Stomach smooth muscle (tissue), 2 donors: ENCODE data around the gene CCNO.

ENCODE experiments used
- H3K27ac ChIP-seq: one replicate; pipeline ENCODE4 v1.7.0; 2013; ENCODE audit warnings: mild to moderate bottlenecking, low read length, inconsistent platforms
- H3K27me3 ChIP-seq, 2 donors: one replicate each; pipeline ENCODE4 v1.7.0; 2013; ENCODE audit warnings: low read length in 2 of 2; ENCODE audit not compliant: insufficient read depth in 2 of 2, control insufficient read depth in 1 of 2
- H3K36me3 ChIP-seq, 2 donors: one replicate each; pipeline ENCODE4 v1.7.0; 2013; ENCODE audit warnings: low read length in 2 of 2; ENCODE audit not compliant: control insufficient read depth in 2 of 2, insufficient read depth in 2 of 2
- H3K4me1 ChIP-seq: one replicate; pipeline ENCODE4 v1.7.0; 2013; ENCODE audit warnings: low read length; ENCODE audit not compliant: control insufficient read depth, insufficient read depth
- H3K4me3 ChIP-seq, 2 donors: one replicate each; pipeline ENCODE4 v1.7.0; 2013; ENCODE audit warnings: low read length in 2 of 2
- H3K9ac ChIP-seq, 2 donors: one replicate each; pipeline ENCODE4 v1.7.0; 2013; ENCODE audit warnings: low read length in 2 of 2, mild to moderate bottlenecking in 1 of 2
- H3K9me3 ChIP-seq, 2 donors: one replicate each; pipeline ENCODE4 v1.7.0; 2013; ENCODE audit warnings: low read length in 2 of 2; ENCODE audit not compliant: control insufficient read depth in 2 of 2
- donor health status: healthy.
- donor health status: Pancreatic carcinoma.

CCNO gene, protein sequence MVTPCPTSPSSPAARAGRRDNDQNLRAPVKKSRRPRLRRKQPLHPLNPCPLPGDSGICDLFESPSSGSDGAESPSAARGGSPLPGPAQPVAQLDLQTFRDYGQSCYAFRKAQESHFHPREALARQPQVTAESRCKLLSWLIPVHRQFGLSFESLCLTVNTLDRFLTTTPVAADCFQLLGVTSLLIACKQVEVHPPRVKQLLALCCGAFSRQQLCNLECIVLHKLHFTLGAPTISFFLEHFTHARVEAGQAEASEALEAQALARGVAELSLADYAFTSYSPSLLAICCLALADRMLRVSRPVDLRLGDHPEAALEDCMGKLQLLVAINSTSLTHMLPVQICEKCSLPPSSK

DNA sequence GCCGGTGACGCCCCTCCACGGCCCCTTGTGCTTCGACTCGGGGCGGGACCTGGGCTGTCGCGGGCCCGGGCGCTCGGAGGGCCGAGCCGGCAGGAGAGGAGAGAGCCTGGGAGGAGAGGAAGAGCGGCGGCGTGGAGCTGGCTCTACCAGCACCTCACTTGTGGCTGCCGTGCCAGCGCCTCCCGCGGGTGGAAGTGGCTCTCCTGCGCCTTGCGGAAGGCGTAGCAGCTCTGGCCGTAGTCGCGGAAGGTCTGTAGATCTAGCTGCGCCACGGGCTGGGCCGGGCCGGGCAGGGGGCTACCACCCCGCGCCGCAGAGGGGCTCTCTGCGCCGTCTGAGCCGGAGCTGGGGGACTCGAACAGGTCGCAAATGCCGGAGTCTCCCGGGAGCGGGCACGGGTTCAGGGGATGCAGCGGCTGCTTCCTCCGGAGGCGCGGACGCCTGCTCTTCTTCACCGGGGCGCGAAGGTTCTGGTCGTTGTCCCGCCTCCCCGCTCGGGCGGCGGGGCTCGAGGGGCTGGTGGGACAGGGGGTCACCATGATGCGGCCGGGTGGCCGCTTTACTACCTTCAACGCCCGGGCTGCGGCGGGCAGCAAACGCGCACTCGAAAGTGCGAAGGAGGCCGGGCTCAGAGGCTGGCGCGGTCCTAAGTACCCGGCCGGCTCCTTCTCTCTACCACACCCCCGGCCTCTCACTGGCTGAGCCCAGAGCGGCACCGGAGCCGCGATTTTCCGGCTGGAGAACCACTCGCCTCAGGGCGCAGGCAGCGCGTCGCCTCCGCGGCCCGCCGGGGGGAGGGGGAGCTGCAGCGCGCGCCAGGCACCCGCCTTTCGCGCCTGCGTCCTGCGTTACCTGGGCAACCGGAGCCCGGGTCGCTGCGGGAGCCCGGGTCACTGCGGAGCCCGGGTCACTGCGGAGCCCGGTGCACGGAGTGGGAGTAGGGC lies at the start of gene CCNO:
Gene CCNO, minus strand, starts transcription at position 624 of the 944 bp plus-strand sequence. Its CDS starts 85 bp downstream, at position 539.
- Histone ChIP-seq H3K36me3 (no peaks in the 10 kb centered on the region), H3K27ac (no peak within 1 kb of the TSS), H3K9me3 (no peaks in the 10 kb centered on the region), H3K9ac (peak within 1 kb of the TSS in 1 of 2 donors; percentile 28), H3K27me3 (peaks cover 65 to 79% of the 10 kb centered on the region in 2 donors), H3K4me3 (peak within 1 kb of the TSS; percentile 67 to 74), H3K4me1 (peaks cover 36% of the 10 kb centered on the region)

DNA sequence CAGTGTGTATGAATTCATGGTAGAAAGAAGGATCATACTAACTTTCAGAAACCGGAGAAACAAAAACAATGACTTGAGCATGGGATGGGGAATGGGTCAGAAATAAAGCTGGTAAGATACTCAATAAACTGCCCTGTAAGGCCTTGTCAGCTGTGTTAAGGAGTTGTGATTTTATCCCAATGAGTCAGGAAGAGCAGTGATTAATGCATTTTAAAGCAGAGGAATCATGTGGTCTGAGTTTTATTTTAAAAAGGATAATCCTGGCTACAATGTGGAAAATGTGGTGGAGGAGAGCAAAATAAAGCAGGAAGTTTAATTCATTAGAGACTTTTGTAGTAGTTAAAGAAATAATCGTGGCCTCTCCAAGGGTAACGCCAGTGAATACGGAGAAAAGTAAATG lies 45.4 kb upstream of the CCNO start:
- Histone ChIP-seq H3K9me3 (no peaks in the 10 kb centered on the region), H3K9ac (no peak overlapping the region), H3K4me1 (no peaks in the 10 kb centered on the region), H3K4me3 (no peak overlapping the region), H3K27me3 (no peaks in the 10 kb centered on the region), H3K36me3 (peaks cover 45 to 58% of the 10 kb centered on the region in 2 donors), H3K27ac (no peak overlapping the region)

GRCh38 chr5:55276771-55277170 lies 43.4 kb upstream of the CCNO start:
- Histone ChIP-seq H3K9ac (no peak overlapping the region), H3K36me3 (peaks cover 48 to 53% of the 10 kb centered on the region in 2 donors)

DNA sequence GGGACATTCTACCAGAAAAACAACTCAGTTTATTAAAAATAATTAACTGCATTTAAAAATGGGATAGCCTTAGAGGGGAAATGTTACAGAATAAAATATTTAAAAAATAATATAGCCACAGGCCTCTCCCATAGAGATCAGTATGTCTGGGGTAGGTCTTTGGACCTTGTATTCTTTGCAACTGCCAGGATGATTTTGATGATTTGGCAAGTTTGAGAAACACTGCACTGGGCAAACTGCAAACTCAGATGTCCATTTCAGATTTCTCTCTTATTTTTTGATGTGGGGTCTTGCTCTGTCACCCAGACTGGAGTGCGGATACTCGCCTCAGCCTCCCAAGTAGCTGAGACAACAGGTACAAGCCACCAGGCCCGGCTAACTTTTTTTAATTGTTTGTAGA lies 24.9 kb upstream of the CCNO start:
- Histone ChIP-seq H3K9ac (no peak overlapping the region), H3K9me3 (no peaks in the 10 kb centered on the region)

More at GRCh38 chr5:55276771-55277170, 43.4 kb upstream of the CCNO start:
- Histone ChIP-seq H3K27me3 (no peaks in the 10 kb centered on the region), H3K9me3 (no peaks in the 10 kb centered on the region), H3K27ac (no peak overlapping the region), H3K4me3 (no peak overlapping the region), H3K4me1 (no peaks in the 10 kb centered on the region)

DNA sequence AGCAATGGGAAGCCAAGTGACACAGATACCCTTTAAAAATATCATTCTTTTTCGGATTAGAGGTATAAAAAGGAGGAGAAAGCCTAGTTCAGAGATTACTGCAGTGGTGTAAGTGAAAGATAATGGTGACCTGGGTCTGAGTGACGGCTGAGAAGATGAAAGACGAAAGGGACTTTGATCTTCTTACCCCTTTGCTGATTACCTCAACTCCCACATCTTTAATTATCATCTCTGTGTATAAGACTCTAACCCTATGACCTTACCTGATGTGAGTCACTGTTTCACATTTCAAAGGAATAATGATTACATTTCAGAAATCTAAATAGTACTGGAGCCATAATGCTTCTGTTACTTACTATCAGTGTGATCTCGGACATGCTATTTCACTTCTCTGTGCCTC lies 21.4 kb upstream of the CCNO start:
- Histone ChIP-seq H3K27ac (no peak overlapping the region), H3K36me3 (peaks cover 16 to 39% of the 10 kb centered on the region in 2 donors), H3K4me1 (no peaks in the 10 kb centered on the region), H3K4me3 (no peak overlapping the region), H3K9ac (no peak overlapping the region), H3K9me3 (no peaks in the 10 kb centered on the region), H3K27me3 (no peaks in the 10 kb centered on the region)

More for the DNA sequence above, 24.9 kb upstream of the CCNO start:
- Histone ChIP-seq H3K27ac (no peak overlapping the region), H3K27me3 (no peaks in the 10 kb centered on the region), H3K4me1 (no peaks in the 10 kb centered on the region), H3K4me3 (no peak overlapping the region), H3K36me3 (peaks cover 27 to 56% of the 10 kb centered on the region in 2 donors)

- Histone ChIP-seq H3K27me3 (no peaks in the 10 kb centered on the region), H3K9me3 (no peaks in the 10 kb centered on the region), H3K4me1 (no peaks in the 10 kb centered on the region), H3K9ac (no peak overlapping the region), H3K36me3 (peaks cover 1 to 8% of the 10 kb centered on the region in 2 donors), H3K4me3 (no peak overlapping the region), H3K27ac (no peak overlapping the region)
Measured at GRCh38 chr5:55250064-55250463, 16.7 kb upstream of the CCNO start.

DNA sequence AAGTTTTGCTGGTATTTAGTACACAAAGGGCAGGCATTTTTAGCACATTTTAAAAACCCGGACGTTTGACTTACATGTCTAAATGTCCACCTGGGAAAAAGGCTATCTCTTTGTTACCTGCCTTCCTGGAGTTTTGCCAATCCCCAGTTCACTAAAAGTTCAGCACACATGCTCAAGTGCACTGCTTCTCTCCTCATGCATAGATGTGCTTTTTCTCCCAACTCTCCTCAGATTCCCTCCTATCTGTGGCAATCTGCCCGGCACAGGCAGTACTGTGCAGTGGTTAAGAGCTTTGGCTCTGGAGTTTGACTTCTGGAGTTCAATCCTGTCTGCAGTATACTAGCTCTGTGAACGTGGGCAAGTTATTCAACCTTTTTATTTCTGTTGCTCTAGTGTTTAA lies 8.3 kb upstream of the CCNO start:
- Histone ChIP-seq H3K4me1 (no peaks in the 10 kb centered on the region), H3K27ac (no peak overlapping the region), H3K36me3 (no peaks in the 10 kb centered on the region), H3K4me3 (no peak overlapping the region), H3K9ac (no peak overlapping the region), H3K27me3 (peaks cover 4 to 14% of the 10 kb centered on the region in 2 donors), H3K9me3 (no peaks in the 10 kb centered on the region)

- H3K4me1 ChIP-seq: peaks cover 27% of the 10 kb centered on the region
- H3K36me3 ChIP-seq: no peaks in the 10 kb centered on the region
- no peak overlapping the region for H3K27ac ChIP-seq
- H3K9ac ChIP-seq: no peak overlapping the region
- H3K4me3 ChIP-seq: no peak overlapping the region
- no peaks in the 10 kb centered on the region for H3K9me3 ChIP-seq
- peaks cover 31 to 52% of the 10 kb centered on the region in 2 donors for H3K27me3 ChIP-seq
Measured at GRCh38 chr5:55236800-55237199, 3.4 kb upstream of the CCNO start.

DNA sequence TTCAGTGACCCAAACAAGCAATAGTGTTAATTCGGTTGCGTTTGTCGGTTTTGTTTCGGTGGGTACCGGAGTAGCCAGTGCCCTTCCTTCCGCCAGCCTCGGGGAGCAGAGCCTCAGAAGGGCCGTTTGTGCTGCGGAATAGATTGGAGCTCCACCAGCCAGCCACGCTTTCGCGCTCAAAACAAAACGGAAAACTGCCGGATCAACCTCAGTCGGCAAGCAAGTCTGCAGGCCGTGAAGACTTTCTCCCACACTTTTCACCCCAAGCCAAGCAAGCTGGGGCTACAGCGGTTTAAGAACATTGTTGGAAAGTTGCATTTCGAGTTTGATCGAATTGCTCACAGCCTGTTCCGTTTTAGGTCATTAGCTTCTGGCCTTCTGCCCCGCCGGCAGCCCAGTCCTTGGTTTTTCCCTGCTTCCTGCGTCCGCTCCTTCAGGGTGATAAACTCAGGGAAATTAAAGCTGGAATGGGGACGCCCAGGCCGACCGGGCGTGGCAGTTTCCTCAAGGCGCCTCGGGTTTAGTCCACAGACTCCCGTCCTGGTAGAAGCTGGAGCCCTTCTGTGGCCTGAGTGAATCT lies 803 bp upstream of the CCNO start:
- H3K9ac ChIP-seq: peak overlapping the region in 1 of 2 donors; percentile 28
- no peaks in the 10 kb centered on the region for H3K9me3 ChIP-seq
- no peak overlapping the region for H3K27ac ChIP-seq
- H3K36me3 ChIP-seq: no peaks in the 10 kb centered on the region
- H3K27me3 ChIP-seq: peaks cover 55 to 72% of the 10 kb centered on the region in 2 donors
- H3K4me3 ChIP-seq: peak overlapping the region; percentile 67 to 74
- H3K4me1 ChIP-seq: peaks cover 36% of the 10 kb centered on the region

DNA sequence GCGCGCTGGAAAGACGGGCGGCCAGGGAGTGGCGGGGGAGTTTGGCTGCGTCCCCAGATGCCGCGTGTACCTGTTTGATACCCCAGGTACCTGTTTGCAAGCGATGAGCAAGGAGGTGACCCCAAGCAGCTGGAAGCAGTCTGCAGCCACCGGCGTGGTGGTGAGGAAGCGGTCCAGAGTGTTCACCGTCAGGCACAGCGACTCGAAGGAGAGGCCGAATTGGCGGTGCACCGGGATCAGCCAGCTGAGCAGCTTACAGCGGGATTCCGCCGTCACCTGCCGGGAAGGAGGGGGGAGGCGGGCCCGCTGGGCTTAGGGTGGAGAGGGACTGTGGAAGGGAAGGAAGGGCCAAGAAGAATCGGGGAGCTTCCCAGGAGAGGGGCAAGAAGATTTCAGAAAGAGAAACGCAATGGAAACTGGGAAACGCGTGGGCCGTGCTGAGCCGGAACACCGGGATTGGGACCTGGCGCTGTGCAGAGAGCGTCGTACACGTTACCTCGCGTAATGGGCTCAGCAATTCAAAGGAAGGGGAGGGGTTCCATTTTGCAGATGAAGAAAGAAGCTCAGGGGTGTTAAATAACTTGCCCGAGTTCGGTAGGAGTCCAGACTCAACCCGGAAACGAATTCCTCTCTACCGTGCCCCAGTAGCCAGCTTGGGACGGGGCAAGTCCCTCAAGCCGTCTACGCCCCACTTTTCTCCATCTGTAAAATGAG lies 980 bp downstream of the CCNO start:
- Histone ChIP-seq H3K36me3 (no peaks in the 10 kb centered on the region), H3K9ac (no peak overlapping the region), H3K4me1 (peaks cover 41% of the 10 kb centered on the region), H3K27me3 (peaks cover 73 to 86% of the 10 kb centered on the region in 2 donors), H3K9me3 (no peaks in the 10 kb centered on the region), H3K4me3 (peak overlapping the region; percentile 54 to 74), H3K27ac (no peak overlapping the region)
